ENCODE data around the gene MX1.

- no peak for TF ChIP-seq CTCF (conservative IDR thresholded peaks at IDR 0.05 in 1 of 2, IDR thresholded peaks at IDR 0.05 in 1 of 2; ENCODE audit: low read depth in 1 of 2, low read length in 2 of 2)
- no peak for TF ChIP-seq EZH2 (IDR thresholded peaks at IDR 0.05; ENCODE audit: low read length, missing control alignments)
Observed at GRCh38 chr21:41377715-41378114, 48.3 kb upstream of the MX1 start.
